Hypothalamus (tissue), 51 donors: Measurements from ENCODE around the gene CCDC106.

ENCODE experiments used
- DNase-seq, 51 donors: peaks; one replicate each; lab custom pipeline; 2025; lab: John Stamatoyannopoulos, UW

The CCDC106 gene

DNA sequence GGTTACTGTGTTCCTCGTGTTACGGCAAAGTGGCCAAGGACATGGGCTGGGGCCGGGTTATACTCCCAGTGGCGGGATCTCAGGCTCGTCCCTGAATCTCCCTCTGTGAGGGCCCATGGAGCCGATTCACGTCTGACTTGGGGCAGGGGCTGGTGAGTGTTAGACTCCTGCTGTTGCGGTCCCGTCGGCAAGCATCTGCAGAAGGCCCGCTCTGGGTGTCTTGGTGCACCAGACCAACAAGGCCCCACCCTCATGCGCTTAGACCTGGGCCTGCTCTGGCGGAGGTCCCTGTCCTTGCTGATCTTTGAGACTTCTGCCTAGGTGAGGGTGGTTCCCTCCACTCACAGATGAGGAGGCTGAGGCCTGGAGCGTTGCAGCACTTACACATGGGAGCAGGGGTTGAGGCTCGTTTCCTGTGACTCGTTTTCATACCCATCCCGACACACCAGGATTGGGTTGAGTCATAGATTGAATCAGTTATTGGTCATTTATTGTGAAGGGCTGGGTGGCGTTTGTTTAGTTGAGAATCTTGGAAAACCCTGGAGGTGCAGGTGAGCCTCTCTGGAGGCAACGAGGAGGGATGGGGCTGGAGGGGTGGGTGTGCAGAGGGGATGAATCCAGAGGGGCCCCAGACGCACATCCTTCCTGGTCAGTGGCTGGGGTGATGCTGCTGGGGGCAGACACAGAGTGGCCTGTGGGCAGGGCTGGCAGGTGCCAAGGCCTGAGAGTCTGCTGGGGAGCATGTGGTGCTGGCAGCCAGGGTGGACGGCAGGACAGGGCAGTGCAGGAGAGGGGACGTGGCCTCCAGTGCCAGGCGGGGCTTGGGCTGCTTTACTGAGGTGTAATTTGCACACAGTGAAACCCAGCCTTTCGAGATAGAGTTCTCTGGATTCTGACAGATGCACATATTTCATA, 31.6 kb downstream of the CCDC106 start:
- peak in 1 of 51 donors; percentile 26 for DNase-seq

DNA sequence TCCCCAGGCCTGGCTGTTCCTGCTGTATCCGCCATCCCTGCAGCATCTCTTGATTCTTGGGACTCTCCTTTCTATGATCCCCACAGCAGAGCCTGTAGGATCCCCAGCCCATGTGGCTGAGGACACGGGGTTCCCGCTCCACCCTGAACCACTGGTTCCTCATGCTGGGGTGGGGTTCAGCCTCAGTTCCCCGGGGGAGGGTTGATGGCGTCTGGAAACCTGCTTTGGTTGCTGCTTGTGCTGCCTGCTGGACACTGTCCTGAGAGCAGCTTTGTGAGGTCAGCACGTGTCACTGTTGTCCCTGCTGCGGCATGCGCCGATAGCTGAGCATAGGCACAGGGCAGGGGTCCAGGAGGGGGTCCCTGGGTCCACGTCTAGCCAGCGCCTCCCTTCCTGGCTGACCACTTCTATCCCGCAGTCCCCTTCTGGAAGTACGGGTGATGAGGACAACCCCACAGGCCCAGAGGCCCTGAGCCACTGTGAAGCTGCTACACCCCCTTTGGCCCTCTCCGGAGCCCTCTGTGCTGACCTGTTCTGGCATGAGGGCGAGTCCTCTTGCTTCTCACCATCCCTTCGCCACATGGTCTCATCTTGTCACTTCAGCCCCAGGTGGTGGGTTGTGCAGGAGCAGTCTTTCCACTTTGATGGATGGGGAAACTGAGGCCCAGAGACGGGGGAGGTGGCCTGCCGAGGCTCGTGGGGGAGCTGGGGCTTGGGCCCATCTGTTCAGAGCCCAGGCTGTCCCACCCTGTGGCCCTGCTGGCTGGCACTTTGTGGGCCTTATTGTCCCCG, 32.5 kb downstream of the CCDC106 start:
- no peak for DNase-seq

DNA sequence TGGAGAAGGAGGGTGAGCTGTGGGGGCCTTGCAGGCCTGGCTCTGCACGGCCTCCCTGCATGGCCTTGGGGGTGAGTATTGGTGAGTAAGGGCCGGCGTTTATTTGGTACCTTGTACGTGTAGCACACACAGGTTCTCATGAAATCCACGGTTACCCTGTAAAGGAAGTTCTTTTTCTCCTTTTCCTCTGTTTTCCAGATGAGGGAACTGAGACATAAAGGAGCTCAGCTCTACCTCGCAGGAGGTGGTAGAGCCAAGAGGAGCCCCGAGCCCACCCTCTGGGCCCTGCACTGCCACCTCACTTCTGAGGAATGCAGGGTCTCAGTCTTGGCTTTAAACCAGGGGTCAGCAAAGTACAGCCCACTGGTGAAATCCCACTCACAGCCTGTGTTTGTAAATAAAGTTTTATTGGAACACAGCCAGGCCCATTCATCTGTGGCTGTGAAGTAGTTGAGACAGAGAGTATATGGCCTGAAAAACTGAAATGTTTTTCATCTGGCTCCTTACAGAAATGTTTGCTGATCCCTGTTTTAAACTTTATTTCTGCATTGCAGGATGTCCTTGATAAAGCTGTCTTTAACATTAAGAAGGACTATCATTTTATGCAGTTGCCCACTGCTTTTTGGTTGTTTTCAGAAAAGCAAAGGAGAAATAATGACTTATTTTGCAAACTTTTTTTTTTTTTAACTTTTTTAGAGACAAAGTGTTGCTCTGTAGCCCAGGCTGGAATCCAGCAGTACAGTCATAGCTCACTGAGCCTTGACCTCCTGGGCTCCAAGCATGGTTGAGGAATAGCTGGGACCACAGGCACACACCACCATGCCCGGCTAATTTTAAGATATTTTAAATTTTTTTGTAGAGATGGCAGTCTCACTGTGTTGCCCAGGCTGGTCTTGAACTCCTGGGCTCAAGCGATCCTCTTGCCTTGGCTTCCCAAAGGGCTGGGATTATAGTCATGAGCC, 33.4 kb downstream of the CCDC106 start:
- DNase-seq: no peak

DNA sequence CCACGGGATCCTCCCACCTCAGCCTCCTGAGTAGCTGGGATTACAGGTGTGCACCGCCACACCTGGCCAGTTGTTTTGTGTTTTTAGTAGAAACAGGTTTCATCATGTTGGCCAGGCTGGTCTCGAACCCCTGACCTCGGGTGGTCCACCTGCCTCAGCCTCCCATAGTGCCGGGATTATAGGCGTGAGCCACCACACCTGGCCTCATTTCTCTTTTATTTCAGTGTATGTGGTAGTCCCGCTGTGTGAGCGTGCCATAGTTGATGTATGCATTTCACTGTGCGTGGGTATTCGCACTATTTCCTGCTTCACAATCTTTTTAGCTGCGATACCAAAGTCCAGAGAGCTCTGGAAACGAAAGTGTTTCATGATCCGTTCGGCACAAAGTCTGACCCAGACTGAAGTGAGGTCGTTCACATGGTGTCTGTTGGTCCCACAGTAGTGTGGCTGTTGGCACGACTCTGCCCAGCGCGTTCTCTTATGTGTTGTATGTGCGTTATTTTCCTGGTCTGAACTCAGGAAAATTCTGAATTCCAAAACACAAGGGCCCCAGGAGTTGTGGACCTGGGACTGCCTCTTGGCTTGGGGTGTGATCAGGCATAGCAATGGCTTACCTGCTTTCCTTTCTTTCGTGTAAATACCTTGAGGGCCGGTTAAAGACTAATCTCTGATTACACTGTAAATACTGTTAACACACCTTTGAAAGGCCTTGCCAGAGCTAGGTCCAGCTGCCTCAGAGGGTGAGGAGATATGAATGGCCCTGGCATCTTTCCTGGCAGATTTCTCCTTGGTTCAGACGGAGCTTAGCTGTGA, 35.6 kb downstream of the CCDC106 start:
- DNase-seq: no peak

DNA sequence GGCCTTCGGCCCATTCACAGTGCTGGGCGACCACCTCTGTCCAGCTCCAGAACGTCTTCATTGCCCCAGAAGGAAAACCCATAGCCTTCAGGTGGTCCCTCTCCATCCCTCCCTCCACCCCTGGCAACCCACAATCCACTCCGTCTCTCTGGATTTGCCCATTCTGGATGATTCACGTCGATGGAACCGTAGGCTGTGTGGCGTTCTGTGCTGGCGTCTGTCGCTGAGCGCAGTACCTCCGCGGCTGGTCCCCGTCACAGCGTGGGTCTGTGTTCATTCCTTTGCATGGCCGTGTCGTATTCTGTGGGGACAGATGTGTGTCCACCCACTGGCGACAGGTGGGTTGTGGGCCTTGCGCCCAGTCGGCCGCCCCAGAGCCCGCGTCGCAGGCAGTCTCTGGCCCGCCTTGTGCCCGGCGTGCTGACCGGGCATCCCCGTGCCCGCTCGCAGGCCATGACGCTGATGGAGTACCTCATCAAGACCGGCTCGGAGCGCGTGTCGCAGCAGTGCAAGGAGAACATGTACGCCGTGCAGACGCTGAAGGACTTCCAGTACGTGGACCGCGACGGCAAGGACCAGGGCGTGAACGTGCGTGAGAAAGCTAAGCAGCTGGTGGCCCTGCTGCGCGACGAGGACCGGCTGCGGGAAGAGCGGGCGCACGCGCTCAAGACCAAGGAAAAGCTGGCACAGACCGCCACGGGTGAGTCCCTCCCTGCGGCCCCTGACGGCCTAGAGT, 37.1 kb downstream of the CCDC106 start:
- DNase-seq: no peak

DNA sequence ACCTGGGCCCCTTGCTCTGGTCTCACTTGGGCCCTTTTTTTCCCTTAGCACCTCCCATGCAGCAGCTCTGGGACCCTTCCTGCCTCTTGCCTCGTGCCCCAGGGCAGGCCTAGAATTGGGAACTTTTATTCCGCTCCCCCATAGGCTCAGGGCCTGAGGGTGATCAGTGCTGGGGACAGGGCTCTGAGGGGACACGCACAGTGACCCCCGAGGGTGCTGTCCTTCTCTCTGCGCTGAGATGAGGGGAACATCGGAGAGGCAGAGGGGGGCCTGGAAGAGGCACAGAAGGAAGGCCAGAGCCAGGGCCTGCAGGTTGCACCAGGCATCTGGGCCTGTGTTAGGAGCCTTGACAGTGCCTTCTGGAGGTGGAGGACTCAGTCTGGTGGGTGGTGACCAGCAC, 37.8 kb downstream of the CCDC106 start:
- DNase-seq: no peak

DNA sequence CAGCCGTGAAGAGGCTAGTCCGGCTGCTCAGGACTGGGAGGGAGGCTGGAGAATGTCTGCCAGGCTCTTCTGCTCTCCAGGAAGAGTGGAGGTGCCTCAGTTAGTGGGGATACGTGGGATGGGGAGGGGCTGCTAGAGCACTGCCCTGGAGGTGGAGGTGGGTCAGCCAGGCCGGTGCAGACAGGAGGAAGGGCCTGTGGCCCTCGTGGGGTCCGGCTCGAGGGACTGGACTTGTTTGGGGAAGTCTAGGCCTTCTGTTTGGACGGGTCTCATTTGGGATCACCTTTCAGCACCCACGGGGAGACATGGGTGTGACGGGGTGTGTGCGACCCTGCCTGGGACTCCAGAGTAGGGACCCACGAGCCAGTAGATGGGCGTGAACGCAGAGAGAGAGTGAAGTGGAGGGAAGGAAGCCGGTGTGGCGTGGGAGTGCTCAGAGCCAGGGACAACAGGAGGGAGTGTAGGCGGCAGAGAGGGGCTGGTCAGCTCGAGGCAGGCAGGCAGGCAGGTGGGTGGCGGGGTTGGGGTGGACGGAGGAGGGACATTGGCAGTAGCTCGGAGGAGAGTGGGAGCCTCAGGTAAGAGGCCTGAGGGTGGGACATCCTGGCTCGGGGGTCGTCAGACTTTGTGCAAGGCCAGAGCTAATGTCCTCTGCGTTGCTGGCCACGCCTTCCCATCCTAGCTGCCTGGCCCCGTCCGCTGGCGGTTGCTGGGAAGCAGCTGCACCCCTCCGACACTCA, 38.5 kb downstream of the CCDC106 start:
- no peak for DNase-seq

DNA sequence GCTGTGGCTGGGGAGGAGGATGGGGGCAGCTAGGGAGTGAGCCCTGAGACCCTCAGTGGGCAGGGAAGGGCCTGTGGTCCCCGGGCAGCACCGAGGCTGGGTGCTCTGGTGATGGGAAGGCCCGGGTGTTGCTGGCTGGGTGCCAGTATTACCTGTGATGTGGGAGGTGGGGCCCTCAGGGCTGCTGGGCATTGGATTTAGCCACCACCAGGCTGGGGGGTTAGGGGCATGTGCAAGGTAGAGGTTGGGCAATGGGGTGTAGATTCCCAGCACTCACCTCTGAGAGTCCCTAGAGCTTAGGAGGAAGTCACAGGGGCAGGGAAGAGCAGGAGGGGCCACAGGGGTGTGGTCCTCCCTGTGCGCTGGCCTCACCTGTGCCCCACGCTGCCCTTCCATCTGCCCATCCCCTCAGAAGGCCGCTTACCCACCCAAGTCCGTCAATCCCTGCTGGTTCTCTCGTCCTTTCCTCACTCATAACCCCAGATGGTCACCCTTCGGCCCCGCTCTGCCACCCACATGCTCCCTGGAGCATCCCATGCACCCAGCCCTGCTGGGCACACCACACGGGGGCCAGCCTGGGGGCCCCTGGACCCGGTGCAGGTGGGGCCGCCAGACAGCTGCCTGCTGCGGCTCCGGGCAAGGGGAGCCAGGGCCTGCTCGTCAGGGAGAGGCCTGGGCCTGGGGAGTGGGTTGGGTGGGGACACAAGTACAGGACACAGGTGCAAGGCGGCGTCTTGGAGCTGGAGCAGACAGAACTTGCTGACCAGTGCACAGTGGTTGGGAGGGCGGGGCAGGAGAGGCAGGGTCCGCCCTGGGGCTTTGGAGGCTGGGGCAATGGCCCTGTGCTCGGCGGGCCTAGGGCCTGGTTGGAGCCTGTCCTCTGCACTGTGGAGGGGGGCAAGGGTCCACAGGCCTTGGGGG, 39.5 kb downstream of the CCDC106 start:
- no peak for DNase-seq

DNA sequence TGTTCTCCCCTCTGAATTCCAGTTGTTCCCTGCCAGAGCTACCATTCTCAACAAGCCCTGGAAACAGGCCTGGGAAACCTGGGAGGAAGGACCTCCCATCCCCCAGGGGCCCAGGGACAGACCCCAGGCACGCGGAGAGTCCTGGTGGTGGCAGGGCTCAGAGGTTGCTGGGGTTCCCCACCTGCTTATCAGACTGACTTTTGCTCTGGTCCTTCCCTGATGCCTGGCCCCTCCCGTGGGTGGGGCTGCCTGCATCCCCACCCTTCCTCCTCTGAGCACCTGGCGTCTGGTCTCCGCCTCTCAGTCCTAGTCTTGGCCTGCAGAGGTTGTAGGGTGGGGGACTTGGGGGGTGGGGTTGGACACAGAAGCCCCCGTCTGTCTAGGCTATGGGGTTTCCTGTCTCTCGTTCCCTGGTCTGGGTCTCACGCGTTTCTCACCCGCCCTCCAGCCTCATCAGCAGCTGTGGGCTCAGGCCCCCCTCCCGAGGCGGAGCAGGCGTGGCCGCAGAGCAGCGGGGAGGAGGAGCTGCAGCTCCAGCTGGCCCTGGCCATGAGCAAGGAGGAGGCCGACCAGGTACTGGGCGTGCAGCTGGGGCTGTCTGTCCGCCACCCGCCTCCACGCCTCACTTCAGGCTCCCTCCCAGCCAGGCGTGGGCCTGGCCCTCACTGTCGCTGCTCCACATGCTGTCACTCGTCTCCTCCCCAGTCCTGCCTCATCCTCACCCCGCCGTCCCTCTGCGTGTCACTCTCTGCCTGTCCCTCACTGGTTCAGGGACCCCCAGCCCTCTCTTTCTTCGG, 40.6 kb downstream of the CCDC106 start:
- peak in 3 of 51 donors; percentile 8 to 39 (median 10) for DNase-seq

DNA sequence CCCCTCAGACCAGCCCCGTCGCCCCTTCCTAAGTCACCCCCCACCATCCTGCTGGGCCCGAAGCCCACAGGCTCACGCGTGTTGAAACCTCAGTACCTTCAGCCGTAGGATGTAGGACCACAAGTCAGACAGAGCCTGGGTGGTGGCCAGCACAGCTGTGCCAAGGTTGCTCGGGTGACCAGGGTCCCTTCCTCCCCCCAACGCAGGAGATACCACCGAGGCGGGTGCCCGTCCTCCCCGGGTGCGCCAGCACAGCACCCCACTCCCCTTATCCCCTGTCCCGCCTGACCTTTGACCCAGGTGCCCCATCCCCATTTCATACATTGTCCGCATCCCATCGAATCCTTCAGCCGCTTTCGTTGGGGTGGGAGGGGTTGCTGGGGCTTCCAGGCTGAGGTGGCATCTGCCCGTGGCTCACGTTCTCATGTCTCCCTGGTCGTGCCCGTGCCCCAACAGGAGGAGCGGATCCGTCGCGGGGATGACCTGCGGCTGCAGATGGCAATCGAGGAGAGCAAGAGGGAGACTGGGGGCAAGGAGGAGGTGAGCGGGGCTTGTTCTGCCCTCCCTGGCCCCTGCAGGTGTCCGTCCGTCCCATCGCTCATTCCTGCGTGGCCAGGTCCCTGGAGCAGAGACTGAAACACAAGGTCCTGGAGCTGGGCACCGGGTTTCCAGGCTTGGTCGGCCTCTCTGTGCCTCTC, 41.5 kb downstream of the CCDC106 start:
- DNase-seq: no peak

DNA sequence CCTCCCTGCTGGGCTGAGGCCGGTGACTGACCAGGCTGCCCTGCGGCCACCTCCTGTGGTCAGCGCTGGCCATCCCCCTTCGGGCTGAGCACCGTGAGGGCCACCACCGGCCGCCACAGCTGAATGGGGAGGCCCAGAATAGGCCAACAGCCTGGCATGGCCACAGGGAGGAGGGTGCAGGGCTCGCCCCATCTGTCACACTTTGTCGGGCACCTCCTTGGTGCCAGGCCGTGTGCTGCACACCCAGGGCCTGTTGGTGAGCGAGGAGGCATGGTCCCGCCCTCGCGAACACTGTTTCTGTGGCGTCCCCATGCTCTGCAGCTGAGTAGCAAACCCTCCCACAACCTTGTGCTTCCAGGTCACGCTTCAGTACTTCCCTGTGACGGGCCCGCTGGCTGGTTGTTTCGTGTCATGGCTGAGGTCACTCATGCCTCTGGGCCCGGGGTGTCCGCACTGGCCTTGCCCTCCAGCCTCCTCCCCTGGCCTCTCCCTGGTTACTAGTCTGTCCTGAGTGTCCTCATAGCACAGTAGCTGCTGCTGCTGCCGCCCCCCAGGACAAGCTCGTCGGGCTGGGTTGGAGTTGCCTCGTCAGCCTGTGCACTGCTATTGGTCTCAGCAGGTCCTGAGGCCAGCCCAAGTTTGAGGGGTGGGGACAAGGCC, 42.2 kb downstream of the CCDC106 start:
- no peak for DNase-seq

DNA sequence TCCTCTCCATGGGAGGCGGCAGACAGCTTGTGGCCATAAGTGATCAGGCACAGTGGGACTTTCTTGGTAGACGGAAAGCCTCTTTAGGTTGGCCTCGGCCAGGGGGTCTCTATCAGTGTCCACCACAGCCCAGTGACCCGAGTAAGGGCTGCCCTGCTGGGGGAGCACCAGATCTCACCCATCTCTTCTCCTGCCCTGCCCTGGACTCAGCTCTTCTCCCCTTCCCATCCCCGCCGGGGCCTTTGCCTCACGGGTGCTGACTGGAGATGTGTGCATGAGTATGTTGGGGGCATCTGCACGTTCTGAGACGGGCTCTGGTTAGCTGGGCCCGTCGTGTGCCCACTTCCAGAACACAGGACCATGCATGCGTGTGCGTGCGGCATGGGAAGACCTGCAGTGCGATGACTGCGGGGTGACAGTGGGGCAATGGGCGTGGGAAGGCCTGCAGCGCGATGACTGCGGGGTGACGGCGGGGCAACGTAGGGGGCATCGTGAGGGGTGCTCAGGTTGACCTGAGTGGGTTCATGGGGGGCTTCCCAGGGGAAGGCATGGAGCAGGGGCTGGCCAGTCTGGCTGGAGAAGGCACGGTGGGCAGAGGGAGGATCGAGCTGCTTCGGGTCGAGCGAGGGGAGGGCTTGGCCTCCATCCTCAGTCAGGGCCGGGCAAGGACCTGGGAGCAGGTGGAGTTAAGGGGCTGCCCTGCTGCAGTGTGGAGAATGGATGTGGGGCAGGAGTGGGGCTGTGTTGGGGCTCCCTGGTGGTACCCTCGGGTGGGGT, 42.9 kb downstream of the CCDC106 start:
- DNase-seq: no peak

DNA sequence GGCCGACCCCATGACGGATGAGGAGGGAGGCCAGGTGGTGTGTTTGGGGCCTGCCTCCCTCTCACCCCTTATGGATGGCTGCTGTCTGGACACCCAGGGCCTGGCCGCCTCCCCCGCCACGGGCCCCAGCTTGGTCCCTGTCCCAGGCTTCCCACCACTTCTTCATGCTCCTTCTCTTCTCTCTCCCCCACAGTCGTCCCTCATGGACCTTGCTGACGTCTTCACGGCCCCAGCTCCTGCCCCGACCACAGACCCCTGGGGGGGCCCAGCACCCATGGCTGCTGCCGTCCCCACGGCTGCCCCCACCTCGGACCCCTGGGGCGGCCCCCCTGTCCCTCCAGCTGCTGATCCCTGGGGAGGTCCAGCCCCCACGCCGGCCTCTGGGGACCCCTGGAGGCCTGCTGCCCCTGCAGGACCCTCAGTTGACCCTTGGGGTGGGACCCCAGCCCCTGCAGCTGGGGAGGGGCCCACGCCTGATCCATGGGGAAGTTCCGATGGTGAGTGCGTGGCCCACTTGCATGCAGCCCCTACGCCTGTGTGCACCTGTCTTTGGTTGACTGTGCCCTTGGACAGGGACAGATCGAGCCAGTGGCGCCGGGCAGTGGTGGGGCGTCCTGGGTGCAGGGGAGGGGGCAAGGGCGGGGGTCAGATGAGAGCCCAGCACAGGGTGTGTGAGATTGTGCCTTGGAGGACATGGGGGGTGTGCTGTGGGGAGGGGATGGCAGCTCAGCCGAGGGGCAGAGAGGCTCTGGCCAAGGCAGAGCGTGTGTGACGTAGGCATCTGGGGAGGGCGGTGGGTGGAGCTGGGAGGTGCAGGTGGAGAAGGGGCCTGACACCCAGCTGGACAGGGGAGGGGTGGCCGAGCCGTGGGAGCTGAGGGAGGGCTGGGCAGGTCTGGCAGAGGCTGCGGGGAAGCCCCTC, 43.8 kb downstream of the CCDC106 start:
- DNase-seq: no peak
